ENCODE measurements around the gene EMD.
A peak's percentile ranks its signal among the peaks of the same experiment; 100 is the strongest.
"Not testable (repeated sequence)": the region's sequence is repeated elsewhere in the genome, so short reads cannot be mapped to it uniquely, and the experiment has no call there.

The EMD gene

GRCh38 chrX:154381271-154381670, 2.2 kb downstream of the EMD start:
- no peak for DNase-seq (ENCODE audit: extremely low read depth, low read depth)

GRCh38 chrX:154382483-154383069, 3.5 kb downstream of the EMD start:
- DNase-seq (ENCODE audit: extremely low read depth, low read depth): no peak
- TF ChIP-seq CTCF (IDR thresholded peaks at IDR 0.05; ENCODE audit: low read depth, low read length): no peak

More at GRCh38 chrX:154381271-154381670, 2.2 kb downstream of the EMD start:
- TF ChIP-seq CTCF (IDR thresholded peaks at IDR 0.05; ENCODE audit: low read depth, low read length): no peak

- TF ChIP-seq CTCF (IDR thresholded peaks at IDR 0.05; ENCODE audit: low read depth, low read length): no peak
Observed at GRCh38 chrX:154383359-154384283, 4.5 kb downstream of the EMD start.

GRCh38 chrX:154384284-154384892, 5.3 kb downstream of the EMD start:
- DNase-seq (ENCODE audit: extremely low read depth, low read depth): no peak
- peak; percentile 35 for TF ChIP-seq CTCF (IDR thresholded peaks at IDR 0.05; ENCODE audit: low read depth, low read length)

More at GRCh38 chrX:154383359-154384283, 4.5 kb downstream of the EMD start:
- DNase-seq (ENCODE audit: extremely low read depth, low read depth): no peak

GRCh38 chrX:154388094-154388493, 9.0 kb downstream of the EMD start:
- not testable (repeated sequence) for DNase-seq (ENCODE audit: extremely low read depth, low read depth)

- DNase-seq (ENCODE audit: extremely low read depth, low read depth): not testable (repeated sequence)
Observed at GRCh38 chrX:154388649-154389048, 9.6 kb downstream of the EMD start.

- DNase-seq (ENCODE audit: extremely low read depth, low read depth): not testable (repeated sequence)
Observed at GRCh38 chrX:154389812-154390747, 11.0 kb downstream of the EMD start.

GRCh38 chrX:154396363-154396762, 17.3 kb downstream of the EMD start:
- not testable (repeated sequence) for DNase-seq (ENCODE audit: extremely low read depth, low read depth)

Data from AG09319 (cell line).